OCI-LY3 (cell line): ENCODE results near the gene CDC37.
"Not testable (repeated sequence)": the region's sequence is repeated elsewhere in the genome, so short reads cannot be mapped to it uniquely, and the experiment has no call there.

Experiments
- H2AFZ ChIP-seq: fragments of 200-600, 300-600 bp; shearing (Covaris generic); 2 replicates; pipeline ENCODE4 v1.6.0; 2014; ENCODE audit warnings: antibody characterized with exemption, low read depth, low read length
- H3K27ac ChIP-seq: fragments of 200-600, 300-600 bp; sonication (generic); 2 replicates; pipeline ENCODE4 v1.5.1; 2014; ENCODE audit warnings: mild to moderate bottlenecking, low read length, moderate library complexity, mixed read lengths
- H3K27me3 ChIP-seq: fragments of 200-600, 300-600 bp; sonication (generic); 2 replicates; pipeline ENCODE4 v1.6.1; 2014; ENCODE audit warnings: low read depth, low read length, mixed read lengths
- H3K36me3 ChIP-seq: fragments of 200-600, 300-600 bp; sonication (generic); replicated peaks from 2 replicates; pipeline ENCODE3; 2014; ENCODE audit warnings: low read depth, low read length, mixed read lengths
- H3K4me1 ChIP-seq: fragments of 300-600, 200-600 bp; sonication (generic); 2 replicates; pipeline ENCODE4 v1.6.1; 2014; ENCODE audit warnings: low read length, mixed read lengths
- H3K4me2 ChIP-seq: fragments of 200-600, 300-600 bp; sonication (generic); 2 replicates; pipeline ENCODE4 v1.6.1; 2014; ENCODE audit warnings: low read length, mixed read lengths
- H3K4me3 ChIP-seq: fragments of 300-600, 200-600 bp; sonication (generic); 2 replicates; pipeline ENCODE4 v1.5.1; 2014; ENCODE audit warnings: antibody characterized with exemption, mild to moderate bottlenecking, low read length, moderate library complexity
- H3K79me2 ChIP-seq: fragments of 300-600, 200-600 bp; shearing (Covaris generic); 2 replicates; pipeline ENCODE4 v1.6.1; 2014; ENCODE audit warnings: mild to moderate bottlenecking, low read length, mixed read lengths
- H3K9ac ChIP-seq: fragments of 300-600, 200-600 bp; shearing (Covaris generic); 2 replicates; pipeline ENCODE4 v1.6.0; 2014; ENCODE audit warnings: mild to moderate bottlenecking, low read length, moderate library complexity
- H3K9me3 ChIP-seq: fragments of 200-600, 300-600 bp; shearing (Covaris generic); 2 replicates; pipeline ENCODE4 v1.6.1; 2014; ENCODE audit warnings: low read length, mixed read lengths; ENCODE audit not compliant: insufficient read depth
- H4K20me1 ChIP-seq: fragments of 200-600, 300-600 bp; sonication (generic); 2 replicates; pipeline ENCODE4 v1.6.1; 2016; ENCODE audit warnings: low read length, mixed read lengths; ENCODE audit not compliant: insufficient read depth
- EZH2phosphoT487 ChIP-seq: fragments of 200-600 bp; shearing (Covaris generic); IDR thresholded peaks from 2 replicates; pipeline ENCODE4 v1.6.1; 2018; ENCODE audit warnings: antibody characterized with exemption, mixed run types, low read depth
- TF ChIP-seq, protein P1 (sequence below): fragments of 200-600, 300-600 bp; sonication (generic); IDR thresholded peaks from 2 replicates; pipeline ENCODE4 v1.5.1; 2014; ENCODE audit warnings: antibody characterized with exemption, low read length, low read depth

Gene CDC37

GRCh38 chr19:10384580-10384979, 18.8 kb downstream of the CDC37 start:
- no peak overlapping the region for H3K9ac ChIP-seq
- no peak for TF ChIP-seq EZH2phosphoT487
- TF ChIP-seq, protein P1, sequence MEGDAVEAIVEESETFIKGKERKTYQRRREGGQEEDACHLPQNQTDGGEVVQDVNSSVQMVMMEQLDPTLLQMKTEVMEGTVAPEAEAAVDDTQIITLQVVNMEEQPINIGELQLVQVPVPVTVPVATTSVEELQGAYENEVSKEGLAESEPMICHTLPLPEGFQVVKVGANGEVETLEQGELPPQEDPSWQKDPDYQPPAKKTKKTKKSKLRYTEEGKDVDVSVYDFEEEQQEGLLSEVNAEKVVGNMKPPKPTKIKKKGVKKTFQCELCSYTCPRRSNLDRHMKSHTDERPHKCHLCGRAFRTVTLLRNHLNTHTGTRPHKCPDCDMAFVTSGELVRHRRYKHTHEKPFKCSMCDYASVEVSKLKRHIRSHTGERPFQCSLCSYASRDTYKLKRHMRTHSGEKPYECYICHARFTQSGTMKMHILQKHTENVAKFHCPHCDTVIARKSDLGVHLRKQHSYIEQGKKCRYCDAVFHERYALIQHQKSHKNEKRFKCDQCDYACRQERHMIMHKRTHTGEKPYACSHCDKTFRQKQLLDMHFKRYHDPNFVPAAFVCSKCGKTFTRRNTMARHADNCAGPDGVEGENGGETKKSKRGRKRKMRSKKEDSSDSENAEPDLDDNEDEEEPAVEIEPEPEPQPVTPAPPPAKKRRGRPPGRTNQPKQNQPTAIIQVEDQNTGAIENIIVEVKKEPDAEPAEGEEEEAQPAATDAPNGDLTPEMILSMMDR, result no peak
- H2AFZ ChIP-seq, result no peak overlapping the region
- no peaks in the 10 kb centered on the region for H3K9me3 ChIP-seq
- peaks cover 7% of the 10 kb centered on the region for H3K79me2 ChIP-seq
- H3K4me1 ChIP-seq, result peaks cover 34% of the 10 kb centered on the region
- H3K27me3 ChIP-seq, result no peaks in the 10 kb centered on the region
- no peak overlapping the region for H3K27ac ChIP-seq
- H4K20me1 ChIP-seq, result no peaks in the 10 kb centered on the region
- no peaks in the 10 kb centered on the region for H3K36me3 ChIP-seq
- no peak overlapping the region for H3K4me2 ChIP-seq
- no peak overlapping the region for H3K4me3 ChIP-seq

DNA sequence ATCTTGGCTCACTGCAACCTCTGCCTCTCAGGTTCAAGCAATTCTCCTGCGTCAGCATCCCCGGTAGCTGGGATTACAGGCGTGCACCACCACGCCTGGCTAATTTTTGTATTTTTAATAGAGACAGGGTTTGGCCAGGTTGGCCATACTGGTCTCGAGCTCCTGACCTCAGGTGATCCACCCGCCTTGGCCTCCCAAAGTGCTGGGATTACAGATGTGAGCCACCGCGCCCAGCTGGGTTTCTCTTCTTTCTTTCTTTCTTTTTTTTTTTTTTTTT, 20.2 kb downstream of the CDC37 start:
- Histone ChIP-seq H3K4me1 (peaks cover 31% of the 10 kb centered on the region), H3K79me2 (peaks cover 18% of the 10 kb centered on the region)
- not testable (repeated sequence) for H3K27ac ChIP-seq, H3K4me2 ChIP-seq, H2AFZ ChIP-seq, H3K27me3 ChIP-seq, H3K9me3 ChIP-seq, H3K4me3 ChIP-seq, H3K36me3 ChIP-seq, H4K20me1 ChIP-seq, H3K9ac ChIP-seq

DNA sequence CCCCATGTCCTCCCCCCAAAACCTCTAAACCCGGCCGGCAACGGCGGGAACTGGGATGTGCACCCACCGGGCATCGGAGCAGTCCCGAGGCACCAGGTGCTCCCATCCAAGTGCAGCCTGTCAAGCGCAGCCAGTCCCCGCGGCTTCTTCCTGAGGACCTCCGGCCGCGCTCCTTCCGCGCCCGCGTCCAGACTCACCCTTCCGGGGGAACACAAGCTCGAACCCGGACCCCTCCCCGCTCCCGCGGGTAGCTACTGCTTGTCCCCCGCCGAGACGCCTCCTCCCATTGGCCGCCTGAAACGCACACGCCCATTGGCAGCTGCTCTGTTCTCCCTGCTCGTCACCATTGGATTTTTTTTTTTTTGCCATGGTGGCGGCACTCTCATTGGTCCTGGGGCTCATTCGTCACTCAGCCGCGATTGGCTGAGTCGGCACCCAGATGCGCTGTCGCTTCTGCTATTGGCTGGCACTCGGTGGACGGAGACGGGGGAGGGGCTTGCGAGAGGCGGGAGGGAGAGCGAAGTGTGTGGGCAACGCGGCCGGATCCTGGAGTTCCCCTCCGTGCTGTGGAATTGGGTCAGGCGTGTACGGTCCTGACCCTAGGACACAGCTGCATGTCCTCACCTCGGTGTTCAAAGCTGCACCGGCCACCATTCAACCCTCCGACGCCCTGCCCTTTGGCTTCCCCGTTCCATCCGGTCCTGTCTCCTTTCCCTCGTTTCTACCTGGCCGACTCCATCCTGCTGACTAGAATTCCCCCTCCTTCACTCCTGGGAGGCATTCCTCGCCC, 22.8 kb downstream of the CDC37 start, which contains the start of gene TYK2:
Gene TYK2, minus strand, starts transcription at position 260 of the 790 bp plus-strand sequence. CDS start 2,166 bp downstream, outside the sequence.
- TF ChIP-seq, protein P1, result no peak
- TF ChIP-seq EZH2phosphoT487, result no peak
- Histone ChIP-seq H3K27ac (peak within 1 kb of the TSS; percentile 79), H3K9me3 (no peaks in the 10 kb centered on the region), H4K20me1 (no peaks in the 10 kb centered on the region), H3K9ac (peak within 1 kb of the TSS; percentile 96), H2AFZ (peak within 1 kb of the TSS; percentile 49; the same call in 1 of the 2 replicates), H3K36me3 (peaks cover 10% of the 10 kb centered on the region), H3K79me2 (peaks cover 20% of the 10 kb centered on the region), H3K4me1 (peaks cover 10% of the 10 kb centered on the region), H3K4me2 (peak within 1 kb of the TSS; percentile 99), H3K4me3 (peak within 1 kb of the TSS; percentile 86), H3K27me3 (no peaks in the 10 kb centered on the region)

DNA sequence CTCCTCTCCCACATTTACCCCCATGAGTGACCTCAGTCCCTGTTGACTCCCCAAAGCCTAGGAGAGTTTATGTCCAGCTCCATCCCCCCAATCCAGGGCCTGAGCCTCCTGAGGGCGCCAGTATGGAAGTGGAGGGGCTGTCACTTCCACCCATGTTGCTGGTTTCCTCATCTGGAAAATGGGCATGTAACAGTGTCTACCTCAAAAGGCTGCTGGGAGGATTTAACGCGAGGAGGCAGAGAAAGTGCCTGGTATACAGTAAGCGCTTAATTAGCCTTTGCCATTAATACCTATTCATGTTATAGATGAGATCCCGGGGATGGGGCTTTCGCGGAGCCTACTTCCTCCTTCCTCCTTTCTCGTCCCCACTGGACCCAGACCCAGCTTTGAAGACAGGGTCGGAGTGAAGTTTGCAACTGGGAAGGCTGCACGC, 23.4 kb downstream of the CDC37 start:
- Histone ChIP-seq H3K27ac (peak overlapping the region; percentile 78), H3K9ac (peak overlapping the region; percentile 96), H3K27me3 (no peaks in the 10 kb centered on the region), H2AFZ (peak overlapping the region; percentile 31; the same call in 1 of the 2 replicates), H3K4me1 (peaks cover 8% of the 10 kb centered on the region), H3K79me2 (peaks cover 25% of the 10 kb centered on the region), H3K9me3 (no peaks in the 10 kb centered on the region), H4K20me1 (no peaks in the 10 kb centered on the region), H3K4me3 (peak overlapping the region; percentile 86), H3K36me3 (peaks cover 14% of the 10 kb centered on the region), H3K4me2 (peak overlapping the region; percentile 85)
- TF ChIP-seq EZH2phosphoT487, result no peak
- TF ChIP-seq, protein P1, result no peak; the same call in 1 of the 2 replicates
